GM19463 (cell line): ENCODE data around the gene PRAMEF17.
"Not testable (repeated sequence)": the region's sequence is repeated elsewhere in the genome, so short reads cannot be mapped to it uniquely, and the experiment has no call there.

Experiments
- ATAC-seq: cut with Tn5 transposase; IDR thresholded peaks from one replicate; pipeline ENCODE4 v1.9.1; 2021; ENCODE audit warnings: mild to moderate bottlenecking, moderate library complexity; ENCODE audit not compliant: unreplicated experiment

The PRAMEF17 gene

GRCh38 chr1:13439104-13439783, 49.8 kb downstream of the PRAMEF17 start:
- ATAC-seq = not testable (repeated sequence)
